Glomerular visceral epithelial cell (primary cell): ENCODE data around the gene FLT3.
"Not testable (repeated sequence)": the region's sequence is repeated elsewhere in the genome, so short reads cannot be mapped to it uniquely, and the experiment has no call there.

Source experiments
- DNase-seq: peaks from one replicate; pipeline ENCODE4 v3.0.0-alpha.2; 2016; ENCODE audit errors: extremely low spot score

The FLT3 gene

DNA sequence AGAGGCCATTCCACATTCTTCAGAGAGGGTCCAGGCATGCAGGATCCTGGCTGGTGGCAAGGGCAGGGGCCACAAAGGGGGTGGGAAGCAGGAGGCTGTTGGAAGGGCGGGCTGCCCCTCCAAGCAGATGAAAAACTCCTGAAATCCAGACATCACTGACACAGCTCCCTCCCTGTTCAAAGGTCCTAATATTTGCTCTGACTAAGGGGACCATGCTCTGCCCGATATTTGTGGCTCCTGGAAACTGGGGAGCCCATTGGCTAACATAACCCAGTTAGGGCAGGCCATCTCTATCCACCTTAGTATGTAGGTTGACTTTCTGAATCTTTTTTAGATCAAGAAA is 127.9 kb downstream of the FLT3 start:
- DNase-seq: no peak

DNA sequence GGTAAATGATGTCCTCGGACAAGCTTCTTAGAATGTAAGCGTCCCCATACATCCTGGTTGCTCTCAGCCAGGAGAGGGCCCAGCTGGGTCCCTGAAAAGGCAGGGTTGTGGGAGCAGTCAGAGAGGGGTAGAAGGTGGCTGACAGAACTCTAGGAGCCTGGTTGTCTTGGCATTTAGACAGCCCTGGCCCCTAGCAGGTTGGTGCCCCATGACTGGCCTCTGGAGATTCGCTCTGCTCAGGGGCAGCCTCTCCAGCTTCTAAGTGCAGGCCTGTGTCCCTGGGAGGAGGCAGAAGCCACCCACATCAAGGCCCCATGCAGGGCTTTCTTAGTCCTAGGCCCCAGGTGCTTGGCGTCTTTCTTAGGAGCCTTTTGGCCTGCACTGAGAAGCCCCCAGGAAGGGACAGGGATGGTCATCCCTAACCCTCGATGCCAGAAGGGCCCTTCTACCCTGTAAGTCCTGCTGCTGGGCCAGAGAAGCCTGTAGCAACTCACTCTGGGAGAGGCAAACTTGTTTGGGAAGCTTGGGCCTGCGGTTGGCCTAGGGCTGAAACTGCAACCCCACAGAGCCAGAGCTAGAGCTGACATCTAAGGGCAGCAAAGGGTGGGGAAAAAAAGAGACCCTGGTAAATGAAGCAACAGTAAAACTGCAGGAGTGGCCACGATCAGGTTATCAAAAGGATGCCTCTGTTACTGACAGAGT is 128.4 kb downstream of the FLT3 start:
- DNase-seq: no peak

DNA sequence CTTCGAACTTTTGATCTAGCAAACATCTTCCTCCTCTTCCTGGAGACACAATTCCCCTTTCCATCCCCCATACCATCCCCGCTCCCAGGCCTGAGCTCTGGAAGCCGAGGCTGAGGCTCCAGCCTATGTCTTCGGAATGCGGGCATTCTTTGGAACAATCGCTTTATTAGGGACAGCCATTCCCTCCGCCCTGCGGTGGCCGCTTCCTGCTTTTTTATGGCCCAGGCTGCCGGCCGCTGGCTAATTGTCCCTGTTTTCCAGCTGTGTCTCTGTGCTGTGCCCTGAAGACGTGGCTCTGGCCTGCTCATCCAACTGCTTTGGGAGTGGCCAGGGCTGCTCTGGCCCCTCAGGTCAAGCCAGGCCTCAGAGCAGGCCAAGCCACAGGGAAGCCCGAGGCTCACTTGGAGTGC is 129.1 kb downstream of the FLT3 start:
- DNase-seq: no peak

DNA sequence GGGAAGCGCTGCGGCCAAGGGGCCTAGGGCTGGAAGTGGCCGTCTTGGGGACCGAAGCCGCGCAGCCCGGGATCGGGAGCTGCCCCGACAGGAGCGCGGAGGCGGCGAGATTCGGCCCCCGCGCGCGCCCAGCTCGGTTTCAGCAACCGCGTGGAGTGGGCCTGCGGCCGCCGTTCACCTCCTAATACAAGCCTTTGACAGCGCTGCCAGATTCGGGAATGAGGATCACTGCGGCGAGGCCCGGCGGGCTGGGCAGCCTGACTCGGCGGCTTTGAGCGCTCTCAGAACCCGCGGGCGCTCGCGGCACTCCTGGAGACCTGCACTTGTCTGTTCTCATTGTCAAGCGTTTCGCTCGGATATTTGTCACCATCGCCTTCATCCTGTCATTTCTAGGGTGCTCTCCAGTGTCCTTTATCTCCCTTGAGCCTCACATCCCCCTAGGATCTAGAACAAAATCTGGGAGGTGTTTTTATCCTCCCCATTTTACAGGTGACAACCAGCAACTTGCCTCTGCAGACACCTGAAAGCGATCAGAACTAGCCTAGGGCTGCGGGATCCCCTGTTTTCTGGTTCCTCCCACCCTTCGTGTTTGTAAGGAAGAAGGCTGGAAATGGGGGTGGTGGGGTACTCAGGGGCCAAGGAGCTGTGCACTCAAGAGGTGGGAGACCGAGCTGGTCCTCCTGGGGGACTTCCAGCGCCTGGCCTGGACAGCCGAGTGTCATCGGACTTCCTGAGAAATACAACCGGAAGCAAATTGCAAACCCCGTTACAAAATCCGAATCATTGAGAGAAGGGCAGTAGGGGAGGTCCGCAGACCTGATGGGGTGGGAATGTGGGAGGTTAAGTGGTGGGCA is 129.8 kb downstream of the FLT3 start:
- no peak for DNase-seq

DNA sequence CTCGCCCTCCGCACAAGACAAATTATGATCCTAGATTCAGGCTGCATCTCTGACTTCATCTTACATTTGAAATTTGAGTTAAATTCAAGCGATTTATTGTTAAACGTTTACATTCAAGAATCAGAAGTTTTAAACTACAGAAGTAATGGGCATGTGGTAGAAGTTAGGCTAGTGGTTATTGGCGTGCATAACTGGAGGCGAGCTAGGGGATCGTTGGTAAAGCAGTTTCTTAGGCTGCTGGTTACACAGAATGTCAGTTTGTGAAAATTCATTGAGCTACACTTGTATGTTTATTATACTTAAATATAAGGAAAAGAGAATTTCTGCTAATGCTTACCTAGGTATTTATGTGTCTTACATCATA is 130.5 kb downstream of the FLT3 start:
- no peak for DNase-seq

DNA sequence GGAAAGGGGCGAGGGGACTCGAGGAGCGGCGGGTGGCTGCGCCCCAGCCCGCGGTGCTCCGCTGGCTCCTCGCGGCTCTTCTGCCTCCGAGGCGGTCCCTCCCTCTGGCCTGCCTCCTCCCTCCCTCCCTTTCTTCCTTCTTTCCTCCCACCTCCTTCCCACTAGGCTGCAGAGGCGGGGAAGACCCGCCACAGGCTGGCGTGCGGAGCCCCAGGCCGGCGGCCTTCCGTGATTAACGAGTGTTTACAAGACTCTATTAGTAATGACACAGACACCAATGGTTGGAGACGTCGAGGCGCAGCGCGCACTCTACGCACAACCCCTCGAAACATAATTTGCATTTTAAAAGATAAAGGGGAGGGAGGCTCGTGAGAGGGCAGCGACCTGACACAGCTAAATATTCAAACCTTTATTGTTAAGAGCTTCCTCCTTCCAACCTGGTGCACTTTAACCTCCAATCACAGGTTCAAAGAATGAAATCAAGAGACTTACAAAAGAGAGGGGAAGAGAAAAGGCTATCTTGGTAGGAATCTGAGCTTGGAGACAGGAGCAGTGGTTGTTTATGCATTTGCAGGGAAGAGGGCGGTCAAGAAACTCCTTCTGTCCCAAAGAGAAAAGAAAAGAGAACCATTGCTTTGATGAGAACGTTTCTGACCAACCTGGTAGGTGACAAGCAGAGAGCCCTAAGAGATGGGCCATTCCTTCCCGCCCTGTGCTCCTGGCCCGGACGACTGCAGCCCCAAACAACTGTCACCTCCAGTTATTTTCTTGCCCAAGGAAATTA is 131.1 kb downstream of the FLT3 start, which contains the start of gene CDX2:
Gene CDX2 (minus strand): TSS at position 234 of the 784 bp plus-strand sequence. CDS start 309 bp downstream, outside the sequence.
- DNase-seq: no peak

DNA sequence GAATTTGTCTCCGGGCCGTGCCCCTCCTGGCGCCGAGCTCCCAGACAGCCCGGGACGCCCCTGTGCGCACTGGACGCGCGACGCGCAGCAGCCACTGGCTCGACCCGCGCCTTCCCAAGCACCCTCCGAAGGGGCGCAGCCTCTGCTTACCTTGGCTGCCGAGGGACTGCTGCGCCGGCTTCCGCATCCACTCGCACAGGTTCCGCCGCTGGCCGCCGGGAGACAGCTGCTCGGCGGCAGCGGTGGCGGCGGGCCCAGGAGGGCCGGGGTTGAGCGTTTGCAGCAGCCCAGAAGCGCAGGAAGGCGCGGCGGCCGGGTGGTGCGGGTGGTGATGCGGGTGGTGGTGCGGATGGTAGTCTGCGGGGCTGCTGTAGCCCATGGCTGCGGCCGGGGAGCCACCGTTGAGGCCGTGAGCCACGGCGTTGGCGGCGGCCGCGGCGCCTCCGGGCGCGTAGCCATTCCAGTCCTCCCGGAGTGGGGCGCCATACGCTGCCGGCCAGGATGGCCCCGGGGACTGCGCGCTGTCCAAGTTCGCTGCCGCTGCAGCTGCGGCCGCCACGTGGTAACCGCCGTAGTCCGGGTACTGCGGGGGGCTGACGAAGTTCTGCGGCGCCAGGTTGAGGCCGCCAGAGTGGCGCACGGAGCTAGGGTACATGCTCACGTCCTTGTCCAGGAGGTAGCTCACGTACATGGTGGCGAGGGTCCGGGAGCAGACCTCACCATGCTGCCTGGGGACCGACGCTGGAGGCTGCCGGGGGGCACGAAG is 131.9 kb downstream of the FLT3 start:
- no peak for DNase-seq

DNA sequence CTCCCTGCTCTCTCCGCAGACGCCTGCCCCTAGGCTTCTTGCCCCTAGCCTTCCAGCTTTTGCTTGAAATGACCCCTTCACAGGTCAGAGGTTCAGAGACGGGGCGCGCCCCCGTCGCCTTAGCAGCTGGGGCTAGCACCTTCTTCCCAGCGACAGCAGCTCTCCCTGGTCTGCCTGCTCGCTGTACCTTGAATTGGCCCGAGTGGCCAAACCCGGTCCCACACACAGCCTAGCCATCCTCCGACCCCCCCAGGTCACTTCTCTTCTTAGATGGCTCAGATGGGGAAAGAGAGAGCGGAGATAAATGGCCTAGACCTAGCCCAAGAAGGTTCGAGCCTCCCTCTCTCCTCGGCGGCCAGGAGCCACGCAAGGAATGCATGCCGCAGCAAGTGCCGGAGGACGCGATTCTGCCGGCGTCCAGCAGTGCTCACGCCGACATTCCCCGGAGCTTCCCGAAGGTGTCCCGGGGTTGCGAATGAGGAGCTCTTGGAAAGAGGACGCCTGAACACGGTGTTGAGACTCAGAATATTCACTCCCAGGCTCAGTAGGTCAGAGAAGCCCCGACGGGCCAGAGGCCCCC is 132.6 kb downstream of the FLT3 start:
- no peak for DNase-seq

DNA sequence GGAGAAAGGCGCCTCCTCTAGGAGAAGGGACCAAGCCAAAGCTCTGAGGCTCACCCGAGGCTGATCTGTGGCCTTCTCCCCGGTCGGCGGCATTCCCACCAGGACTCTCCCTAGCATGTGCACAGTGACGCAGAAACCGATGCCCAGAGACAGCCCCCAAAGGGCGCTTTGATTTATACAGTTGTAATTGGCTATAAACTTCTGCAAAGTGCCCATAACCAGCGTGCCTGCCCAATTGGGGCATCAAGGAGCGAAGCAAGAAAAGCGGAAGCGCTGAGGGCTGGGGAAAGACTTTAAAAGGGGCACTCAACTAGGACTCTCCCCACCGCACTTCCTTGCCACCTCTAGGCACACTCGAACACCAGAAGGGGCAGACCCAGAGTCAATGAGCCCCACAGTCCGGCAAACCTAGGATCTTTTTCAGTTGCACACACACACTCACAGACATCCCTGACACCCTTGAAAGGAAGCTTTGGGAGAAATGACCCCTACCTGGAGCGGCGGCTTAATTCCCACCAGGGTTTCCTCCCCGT is 133.1 kb downstream of the FLT3 start:
- DNase-seq: no peak

DNA sequence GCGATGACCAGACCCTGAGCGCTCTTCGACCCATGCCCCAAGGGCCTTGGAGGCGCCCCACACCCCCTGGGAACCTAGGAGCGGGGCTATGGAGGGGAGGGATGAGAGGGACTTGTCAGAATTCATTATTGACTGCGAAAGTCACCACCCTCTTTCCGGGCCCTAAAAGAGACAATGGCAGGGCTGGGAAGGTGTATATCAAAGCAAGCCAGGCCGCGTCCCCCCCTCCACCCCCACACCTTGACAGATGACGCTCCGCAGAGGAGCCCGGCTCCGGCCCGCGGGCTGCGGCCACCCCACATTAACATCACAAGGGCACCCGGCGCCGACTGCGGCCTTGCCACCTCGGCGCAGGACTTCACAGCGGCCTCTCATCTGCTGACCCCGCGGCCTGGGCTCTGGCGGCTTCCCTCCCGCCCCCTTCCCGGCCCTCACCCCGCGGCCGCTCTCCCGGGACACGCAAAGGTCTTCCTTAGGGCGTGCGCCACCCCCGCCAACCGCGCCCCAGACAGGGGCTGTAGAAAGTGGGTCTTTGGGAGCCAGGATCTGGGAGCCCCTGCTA is 133.7 kb downstream of the FLT3 start:
- DNase-seq: no peak

DNA sequence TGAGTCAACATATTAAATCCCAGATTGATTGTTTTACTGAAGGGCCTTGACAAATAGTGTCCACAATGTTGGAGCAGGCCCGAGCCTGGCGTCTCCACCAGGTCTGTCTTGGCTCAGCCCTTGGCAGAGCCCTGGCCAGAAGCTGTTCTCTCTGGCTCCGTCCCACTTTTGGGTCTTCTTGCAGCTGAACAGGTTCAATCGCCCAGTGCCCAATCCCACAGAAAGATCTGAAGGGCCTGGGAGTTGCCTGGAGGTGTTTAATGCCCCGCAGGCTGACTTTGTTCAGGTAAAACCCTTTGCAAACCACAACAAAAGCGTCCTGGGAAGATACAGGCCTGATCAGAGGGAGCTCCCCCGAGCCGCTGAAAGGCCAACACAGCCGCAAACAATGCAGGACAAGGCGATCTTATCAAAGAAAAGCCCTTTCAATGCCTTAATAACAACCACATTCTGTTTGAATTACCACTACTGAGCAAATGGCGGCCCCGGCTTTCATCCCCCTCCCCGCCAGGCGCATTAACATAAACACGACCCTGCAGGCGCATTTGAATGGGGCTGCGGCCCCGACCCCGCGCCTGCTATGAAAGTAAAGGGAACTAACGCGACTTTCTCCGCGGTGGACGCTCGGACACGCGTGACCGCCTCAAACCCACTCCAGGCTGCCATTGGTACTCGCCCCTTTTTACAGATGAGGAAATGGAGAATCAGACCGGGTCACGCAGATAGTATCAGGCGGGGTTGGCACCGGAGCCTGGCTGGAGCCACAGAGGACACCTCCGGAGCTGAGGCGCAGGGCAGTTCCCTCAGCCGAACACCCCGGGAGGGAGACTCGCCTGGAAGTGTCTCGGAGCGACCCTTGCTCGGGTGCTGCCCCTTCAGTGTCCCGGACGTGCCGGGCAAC is 134.4 kb downstream of the FLT3 start:
- no peak for DNase-seq

DNA sequence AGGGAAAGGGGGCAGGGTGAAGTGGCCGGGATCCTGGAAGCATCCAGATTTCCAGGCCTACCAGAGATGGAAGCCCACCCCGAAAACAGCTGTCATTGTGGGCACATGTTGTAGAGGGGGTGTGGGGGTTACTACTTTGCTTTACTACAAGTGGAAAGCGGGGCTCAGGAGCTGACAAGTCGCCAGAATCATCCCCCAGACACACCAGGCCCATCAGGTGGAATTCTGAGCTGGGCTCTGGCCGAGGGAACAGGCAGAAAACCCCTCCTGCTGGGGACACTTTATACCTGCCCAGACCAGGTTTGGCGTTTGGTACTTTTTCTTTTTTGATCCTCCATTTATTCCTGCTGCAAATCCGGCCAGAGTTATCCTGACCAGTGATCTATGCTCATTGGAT is 135.0 kb downstream of the FLT3 start:
- no peak for DNase-seq

DNA sequence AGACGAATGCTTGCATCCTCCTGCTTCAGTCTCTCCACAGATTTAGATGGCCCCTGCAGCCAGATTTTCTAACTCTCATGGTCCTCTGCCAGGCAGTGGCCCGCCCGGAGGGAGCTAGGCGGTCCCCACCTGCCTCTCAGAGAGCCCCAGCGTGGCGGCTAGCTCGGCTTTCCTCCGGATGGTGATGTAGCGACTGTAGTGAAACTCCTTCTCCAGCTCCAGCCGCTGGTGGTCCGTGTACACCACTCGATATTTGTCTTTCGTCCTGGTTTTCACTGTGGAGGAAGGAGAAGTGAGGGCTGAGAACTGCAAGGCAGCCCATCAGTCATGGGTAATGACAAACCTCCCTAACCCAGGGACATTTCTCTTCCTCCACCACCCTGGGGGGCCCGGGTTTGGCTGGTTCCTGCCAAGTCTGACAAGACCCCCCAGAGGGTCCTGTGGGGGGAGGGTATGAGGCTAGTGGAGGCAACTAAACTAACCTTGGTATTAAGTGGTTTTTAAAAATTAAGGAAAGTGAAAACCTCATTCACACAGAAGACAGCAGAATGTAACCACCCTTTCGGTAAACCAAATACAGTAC is 135.5 kb downstream of the FLT3 start:
- DNase-seq: no peak

DNA sequence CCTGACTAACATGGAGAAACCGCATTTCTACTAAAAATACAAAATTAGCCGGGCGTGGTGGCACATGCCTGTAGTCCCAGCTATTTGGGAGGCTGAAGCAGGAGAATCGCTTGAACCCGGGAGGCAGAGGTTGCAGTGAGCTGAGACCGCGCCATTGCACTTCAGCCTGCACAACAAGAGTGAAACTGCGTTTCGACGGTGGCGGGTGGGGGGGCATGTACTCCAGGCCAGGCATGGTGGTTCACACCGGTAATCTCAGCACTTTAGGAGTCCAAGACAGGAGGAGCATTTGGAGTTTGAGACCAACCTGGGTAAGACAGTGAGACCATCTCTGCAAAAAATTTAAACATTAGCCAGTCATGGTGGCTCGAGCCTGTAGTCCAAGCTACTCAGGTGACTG is 136.2 kb downstream of the FLT3 start:
- not testable (repeated sequence) for DNase-seq

DNA sequence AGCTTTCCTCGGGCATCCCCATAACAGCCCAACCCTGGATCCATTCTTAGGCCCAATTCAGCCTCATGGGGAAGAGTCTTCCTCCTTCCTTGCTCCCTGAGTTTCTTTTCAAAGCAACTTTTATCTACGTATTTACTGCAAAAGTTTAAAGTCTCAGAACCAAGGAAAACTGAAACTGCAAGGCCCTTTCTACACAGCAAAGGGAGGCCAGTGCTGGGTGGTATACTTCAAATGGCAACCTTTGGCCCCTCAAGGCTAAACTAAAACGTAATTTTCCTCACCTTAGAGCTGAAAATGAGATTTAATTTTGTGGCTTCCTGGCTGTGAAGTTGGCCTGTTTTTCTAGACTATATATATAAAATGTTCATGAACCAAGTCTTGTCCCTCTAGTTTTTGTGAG is 136.9 kb downstream of the FLT3 start:
- DNase-seq: no peak

DNA sequence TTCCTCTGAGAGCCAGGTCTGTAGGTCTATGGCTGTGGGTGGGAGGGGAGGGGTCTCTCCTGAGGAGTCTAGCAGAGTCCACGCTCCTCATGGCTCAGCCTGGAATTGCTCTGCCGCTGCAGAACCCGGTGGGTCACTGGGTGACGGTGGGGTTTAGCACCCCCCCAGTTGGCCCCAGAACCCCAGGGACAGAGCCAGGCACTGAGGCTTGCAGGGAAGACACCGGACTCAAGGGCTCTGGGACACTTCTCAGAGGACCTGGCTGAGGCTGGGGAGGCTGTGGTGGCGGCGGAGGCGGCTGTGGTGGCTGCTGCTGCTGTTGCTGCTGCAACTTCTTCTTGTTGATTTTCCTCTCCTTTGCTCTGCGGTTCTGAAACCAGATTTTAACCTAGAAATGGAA is 137.4 kb downstream of the FLT3 start:
- no peak for DNase-seq

DNA sequence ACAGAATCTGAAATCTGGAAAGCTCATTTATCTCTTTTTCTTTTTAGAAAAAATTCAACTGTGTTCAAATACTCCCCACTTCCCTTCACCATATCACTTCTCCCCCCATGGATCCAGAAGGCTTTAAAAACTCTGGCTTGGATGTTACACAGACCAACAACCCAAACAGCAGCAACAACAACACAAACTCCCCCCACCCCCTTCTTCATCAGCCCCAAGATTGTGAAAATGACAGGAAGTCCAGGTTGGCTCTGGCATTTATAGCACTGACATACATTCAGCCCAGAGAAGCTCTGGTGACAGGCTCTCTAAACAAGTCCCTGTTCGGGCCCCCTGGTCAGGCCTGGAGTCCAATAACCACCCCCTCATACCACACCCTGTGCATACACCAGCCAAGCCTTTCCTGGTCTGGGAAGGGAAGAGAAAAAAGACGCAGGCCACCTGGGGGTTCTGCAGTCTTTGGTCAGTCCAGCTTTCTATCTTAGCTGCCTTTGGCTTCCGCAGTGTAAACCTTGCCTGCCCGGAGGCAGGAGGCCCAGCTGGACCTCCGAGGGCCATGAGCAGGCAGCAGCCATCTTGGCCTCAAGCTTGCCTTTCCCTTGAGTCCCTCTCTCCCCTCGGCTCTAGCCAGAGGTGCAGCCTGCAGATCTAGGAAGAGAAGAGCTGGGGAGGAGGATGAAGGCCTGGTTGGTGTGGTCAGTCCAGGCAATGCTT is 138.1 kb downstream of the FLT3 start:
- no peak for DNase-seq

DNA sequence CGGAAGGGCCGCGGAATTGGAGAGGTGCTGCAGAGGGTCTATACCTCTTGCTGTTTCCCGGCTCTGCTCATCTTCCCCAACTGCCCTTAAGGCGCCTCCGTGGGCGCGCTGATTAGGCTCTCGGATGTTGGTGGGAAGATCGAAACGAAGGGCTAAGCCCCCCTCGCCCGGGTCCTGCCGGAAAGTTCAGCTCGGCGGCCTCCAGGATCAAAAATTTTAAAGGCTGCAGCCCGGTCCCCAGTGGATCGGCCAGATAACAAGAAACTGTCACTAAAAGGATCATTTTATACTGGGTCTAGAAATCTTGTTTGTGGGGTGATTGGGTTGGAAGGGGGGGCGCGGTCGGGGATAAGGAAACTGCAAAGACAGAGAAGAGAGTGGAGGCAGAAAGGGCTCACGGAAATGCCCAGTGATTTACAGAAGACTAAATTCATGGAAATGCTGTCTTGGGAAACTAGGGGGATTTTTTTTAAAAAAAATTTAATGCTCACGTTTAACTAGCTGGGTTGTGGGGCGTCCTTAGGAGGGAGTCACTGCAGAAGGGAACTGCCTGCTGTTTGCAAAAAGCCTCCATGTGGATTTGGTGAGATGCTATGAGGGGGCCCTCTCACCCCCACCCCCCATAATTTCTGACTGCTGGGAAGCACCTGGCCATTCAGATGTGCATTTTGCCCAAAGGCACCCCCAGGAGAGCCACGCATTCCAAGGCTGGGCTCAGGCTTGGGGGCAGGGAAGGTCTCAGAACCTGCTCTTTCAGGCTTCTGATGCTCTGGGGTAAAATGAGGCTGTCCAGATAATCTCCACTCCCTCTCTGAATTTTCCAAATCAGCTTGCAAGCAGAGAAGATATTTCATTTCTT is 138.9 kb downstream of the FLT3 start:
- DNase-seq: no peak
